Epithelial cell of proximal tubule (primary cell): Measurements from ENCODE around the gene RUNDC3A. TPM values are rescaled to one million over a fixed set of nuclear protein-coding genes. Genes with fewer than 3 reads are reported as not detected.
"Not testable (repeated sequence)": the region's sequence is repeated elsewhere in the genome, so short reads cannot be mapped to it uniquely, and the experiment has no call there.

Experiments
- DNase-seq: peaks from one replicate; pipeline ENCODE4 v3.0.0-alpha.2; 2011; ENCODE audit warnings: low read depth
- H3K4me3 ChIP-seq: 2 replicates; pipeline ENCODE4 v1.5.1; 2011; ENCODE audit warnings: low read depth, mild to moderate bottlenecking, low read length
- total RNA-seq: library from RNA; depleted of rRNA; stranded (reverse); fragments of >200 nt; gene quantifications from 2 replicates; pipeline ENCODE4 v1.2.3, GENCODE V29; 2015
- TF ChIP-seq, protein P1 (sequence below): conservative IDR thresholded peaks from 2 replicates; pipeline ENCODE4 v1.5.1; 2012; ENCODE audit warnings: low read depth, mild to moderate bottlenecking, low read length

The RUNDC3A gene
- total RNA-seq, 1 donor from 2014 or later = 2.2 TPM

DNA sequence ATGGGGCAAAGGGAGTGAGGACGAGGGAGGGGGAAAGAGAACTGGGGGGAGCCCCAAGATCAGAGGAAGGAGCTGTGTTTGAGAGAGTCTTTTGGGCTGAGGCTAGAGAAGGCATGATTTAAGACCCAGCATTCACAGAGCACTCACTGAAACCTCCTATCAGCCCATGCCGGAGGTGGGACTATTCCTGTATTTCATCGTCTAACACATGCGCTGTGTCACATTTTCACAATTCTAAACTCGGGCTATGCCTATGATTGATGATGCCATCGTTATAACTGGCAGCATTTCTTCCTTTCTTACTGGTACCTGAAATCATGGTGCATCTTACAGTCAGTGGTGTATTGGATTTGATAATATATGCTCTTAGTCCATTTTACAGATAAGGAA is 51.7 kb downstream of the RUNDC3A start:
- DNase-seq = no peak
- H3K4me3 ChIP-seq = no peak overlapping the region
- TF ChIP-seq, protein P1, sequence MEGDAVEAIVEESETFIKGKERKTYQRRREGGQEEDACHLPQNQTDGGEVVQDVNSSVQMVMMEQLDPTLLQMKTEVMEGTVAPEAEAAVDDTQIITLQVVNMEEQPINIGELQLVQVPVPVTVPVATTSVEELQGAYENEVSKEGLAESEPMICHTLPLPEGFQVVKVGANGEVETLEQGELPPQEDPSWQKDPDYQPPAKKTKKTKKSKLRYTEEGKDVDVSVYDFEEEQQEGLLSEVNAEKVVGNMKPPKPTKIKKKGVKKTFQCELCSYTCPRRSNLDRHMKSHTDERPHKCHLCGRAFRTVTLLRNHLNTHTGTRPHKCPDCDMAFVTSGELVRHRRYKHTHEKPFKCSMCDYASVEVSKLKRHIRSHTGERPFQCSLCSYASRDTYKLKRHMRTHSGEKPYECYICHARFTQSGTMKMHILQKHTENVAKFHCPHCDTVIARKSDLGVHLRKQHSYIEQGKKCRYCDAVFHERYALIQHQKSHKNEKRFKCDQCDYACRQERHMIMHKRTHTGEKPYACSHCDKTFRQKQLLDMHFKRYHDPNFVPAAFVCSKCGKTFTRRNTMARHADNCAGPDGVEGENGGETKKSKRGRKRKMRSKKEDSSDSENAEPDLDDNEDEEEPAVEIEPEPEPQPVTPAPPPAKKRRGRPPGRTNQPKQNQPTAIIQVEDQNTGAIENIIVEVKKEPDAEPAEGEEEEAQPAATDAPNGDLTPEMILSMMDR = no peak

DNA sequence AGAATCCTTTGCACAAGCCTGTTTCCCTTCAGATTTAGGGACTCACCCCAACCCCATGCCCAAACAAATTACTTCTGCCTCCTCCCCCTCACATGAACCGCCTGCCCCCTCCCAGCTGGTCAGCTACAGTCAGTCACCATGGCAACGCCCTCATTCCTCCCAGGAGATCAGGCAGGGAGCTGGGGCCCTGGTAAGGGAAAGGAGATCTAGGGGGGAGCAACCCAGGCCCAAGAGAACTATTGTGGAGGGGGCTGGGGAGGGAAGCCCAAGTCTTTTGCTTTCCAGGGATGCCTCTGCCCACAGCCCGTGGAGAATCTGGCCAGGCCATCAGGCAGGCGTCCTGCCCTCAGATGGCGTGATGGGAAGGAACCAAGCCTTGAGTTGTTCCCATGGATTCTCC is 52.4 kb downstream of the RUNDC3A start:
- TF ChIP-seq, protein P1 = no peak
- no peak overlapping the region for H3K4me3 ChIP-seq
- no peak for DNase-seq

DNA sequence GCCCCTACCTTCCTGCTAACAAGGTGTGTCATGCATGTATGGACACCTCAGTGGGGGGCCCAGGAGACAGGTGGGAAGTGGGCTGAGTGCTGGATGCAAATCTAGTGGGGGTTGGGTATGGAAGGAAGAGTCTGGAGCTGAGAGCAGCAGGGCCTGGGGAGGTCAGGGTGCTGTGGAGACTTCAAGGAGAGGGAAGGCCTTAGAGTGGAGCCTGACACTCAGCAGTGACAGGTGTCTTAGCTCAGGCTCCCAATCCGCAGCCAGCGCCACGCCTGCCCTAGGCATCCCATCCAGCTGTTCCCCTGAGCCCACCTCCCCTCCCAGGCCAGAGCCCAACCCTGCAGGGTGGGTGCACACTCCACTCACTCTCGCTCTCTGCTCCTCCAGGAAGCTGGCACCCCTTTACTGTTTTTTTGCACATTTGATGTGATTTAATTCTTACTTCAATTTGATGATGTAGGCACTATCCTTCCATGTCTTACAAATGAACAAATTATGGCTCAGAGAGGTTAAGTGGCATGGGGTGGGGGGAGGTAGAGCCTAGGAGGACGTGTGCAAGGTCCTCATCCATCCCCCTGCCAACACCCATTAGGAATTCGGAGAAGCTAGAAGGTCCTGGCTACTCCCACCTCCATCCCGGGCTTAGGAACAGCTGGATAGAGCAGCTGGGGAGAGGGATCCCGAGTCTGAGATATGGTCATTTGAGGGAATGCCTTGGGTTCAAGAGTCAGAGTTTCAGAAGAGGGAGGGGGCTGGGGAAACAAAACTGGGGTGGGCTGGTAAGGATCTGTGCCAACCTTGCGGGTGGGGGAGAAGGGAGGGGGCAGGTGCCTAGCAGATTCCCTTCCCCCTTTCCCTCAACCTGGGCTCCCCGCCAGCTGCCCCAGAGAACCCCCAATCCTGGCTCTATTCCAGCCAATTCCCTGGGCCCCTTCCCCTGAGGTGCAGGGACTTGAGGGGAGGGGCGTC is 53.2 kb downstream of the RUNDC3A start:
- H3K4me3 ChIP-seq = no peak overlapping the region
- DNase-seq = no peak
- TF ChIP-seq, protein P1 = no peak

DNA sequence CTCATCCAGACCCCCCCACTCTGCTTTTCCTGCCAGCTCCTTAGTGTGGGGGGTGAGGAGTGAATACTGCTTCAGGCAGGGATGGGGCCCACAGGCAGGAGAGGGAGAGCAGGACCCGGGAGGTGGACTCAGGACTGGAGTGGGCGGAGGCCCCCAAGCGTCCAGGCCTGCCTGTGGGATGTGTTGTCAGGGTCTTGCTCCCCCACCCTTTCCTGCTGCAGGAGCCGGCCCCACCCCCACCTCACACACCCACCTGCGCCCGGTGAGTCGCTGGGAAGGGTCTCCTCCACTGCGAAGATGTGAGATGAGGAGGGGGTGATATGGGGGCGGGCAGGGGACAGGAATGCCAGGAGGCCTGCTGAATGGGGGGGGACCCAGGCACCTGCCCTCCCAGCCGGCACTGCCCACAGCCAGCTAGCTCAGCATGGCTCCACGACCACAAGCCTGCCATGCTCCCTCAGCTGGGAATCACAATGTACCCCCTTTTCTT is 54.1 kb downstream of the RUNDC3A start:
- DNase-seq = no peak
- TF ChIP-seq, protein P1 = no peak
- H3K4me3 ChIP-seq = peak overlapping the region; percentile 68

DNA sequence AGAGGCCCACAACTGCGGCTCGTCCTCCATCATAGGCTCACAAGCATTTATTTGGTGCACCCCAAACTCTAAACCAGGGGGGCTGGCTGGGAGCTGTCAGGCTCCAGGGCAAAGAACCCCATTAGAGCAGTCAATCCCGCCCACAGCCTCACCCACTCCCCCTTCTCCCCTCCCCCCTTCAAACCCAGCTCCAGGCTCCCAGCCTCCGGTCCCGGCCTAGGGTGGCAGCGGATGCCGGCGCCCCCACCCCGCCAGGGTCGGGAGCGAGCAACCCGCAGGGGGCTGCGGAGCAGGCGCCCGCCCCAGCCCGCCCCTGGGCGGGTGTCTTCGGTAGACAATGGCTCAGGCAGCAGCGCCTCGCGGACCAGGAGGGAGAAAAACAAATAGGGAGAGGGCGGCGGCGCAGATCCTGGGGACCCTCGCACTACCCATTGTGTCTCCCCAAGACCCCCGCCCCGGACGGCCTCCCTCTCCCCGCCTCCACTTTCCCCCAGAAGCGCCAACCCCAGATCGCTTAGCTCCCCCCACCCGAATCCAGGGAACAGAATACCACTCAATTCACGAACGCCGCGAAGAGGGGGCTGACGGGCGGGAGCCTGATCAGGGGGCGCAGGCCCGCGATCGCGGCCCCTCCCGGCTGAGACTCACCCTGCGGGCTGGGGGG is 54.7 kb downstream of the RUNDC3A start:
- DNase-seq = no peak

DNA sequence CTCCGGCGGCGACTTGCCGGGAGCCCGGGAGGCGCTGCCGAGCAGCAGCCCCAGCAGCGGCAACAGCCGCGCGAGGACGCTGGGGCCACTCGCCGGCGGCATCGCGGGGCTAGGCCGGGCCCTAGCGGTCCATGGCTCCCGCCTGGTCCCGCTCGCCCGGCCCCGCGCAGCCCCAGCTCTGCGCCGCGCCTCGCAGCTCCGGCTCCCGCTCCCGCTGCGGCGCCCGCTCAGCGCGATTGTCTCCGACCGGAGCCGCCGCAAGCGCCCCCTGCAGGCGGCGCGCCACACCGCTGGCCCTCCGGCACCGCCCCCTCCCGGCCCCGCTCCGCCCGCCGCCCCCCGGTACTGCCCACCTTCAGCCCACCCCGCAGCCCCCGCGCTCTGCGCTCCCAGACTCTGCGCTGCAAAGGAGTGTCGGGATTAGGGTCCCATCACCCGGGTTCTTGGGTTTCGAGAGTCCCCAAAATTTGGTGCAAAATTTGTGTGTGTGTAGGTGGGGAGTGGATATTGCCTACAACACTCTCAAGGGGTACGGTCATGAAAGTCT is 55.3 kb downstream of the RUNDC3A start, which contains the start of gene FAM171A2:
TSS of gene FAM171A2 (minus strand) at position 241 of the 547 bp plus-strand sequence. CDS start at position 102, 139 bp downstream.
- DNase-seq = no peak
- TF ChIP-seq, protein P1 = peak; percentile 36
- peak within 1 kb of the TSS; percentile 68 for H3K4me3 ChIP-seq

More for the DNA sequence above, 54.7 kb downstream of the RUNDC3A start:
- TF ChIP-seq, protein P1 = no peak
- peak overlapping the region; percentile 68 for H3K4me3 ChIP-seq

DNA sequence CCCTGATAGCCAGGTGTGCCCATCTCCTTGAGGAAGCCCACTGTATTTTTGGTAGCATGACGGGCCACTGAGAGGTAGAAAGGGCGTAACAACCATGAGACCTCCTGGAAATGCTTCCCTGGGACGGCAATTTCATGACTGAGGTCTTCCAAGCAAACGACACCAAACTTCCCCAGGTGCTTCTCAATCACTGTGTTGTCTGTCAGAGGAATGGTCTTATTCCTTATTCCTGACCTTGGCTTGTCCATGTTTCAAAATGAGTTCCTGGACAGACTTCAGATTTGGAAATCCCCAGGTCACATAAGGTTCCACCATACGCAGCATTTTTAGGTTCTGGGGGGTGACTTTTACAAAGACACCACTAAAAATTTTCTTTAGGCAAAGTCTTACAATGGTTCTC is 56.6 kb downstream of the RUNDC3A start:
- H3K4me3 ChIP-seq, DNase-seq: not testable (repeated sequence)
